Hepatocyte (in vitro differentiated cells): Measurements from ENCODE around the gene RABGAP1. TPM values are rescaled to one million over a fixed set of nuclear protein-coding genes. Genes with fewer than 3 reads are reported as not detected.

Experiments used
- DNase-seq: peaks from one replicate; pipeline ENCODE4 v3.0.0-alpha.2; 2016; ENCODE audit warnings: low spot score
- H2AFZ ChIP-seq: fragments of 200-600 bp; sonication (generic); 2 replicates; pipeline ENCODE4 v1.6.0; 2016; ENCODE audit warnings: antibody characterized with exemption, mild to moderate bottlenecking
- H3K27ac ChIP-seq: fragments of 200-600 bp; sonication (generic); 2 replicates; pipeline ENCODE4 v1.5.1; 2016; ENCODE audit warnings: mild to moderate bottlenecking
- H3K27me3 ChIP-seq: fragments of 200-600 bp; sonication (generic); 2 replicates; pipeline ENCODE4 v1.6.1; 2016
- H3K36me3 ChIP-seq: fragments of 200-600 bp; sonication (generic); replicated peaks from 2 replicates; pipeline ENCODE4 v1.5.1; 2016; ENCODE audit warnings: low read depth; ENCODE audit not compliant: insufficient read depth
- H3K4me1 ChIP-seq: fragments of 200-600 bp; sonication (generic); 2 replicates; pipeline ENCODE4 v1.5.1; 2016; ENCODE audit warnings: mild to moderate bottlenecking, moderate library complexity; ENCODE audit not compliant: insufficient read depth
- H3K4me2 ChIP-seq: fragments of 200-600 bp; sonication (generic); 2 replicates; pipeline ENCODE4 v1.6.0; 2016
- H3K4me3 ChIP-seq: fragments of 200-600 bp; sonication (generic); 2 replicates; pipeline ENCODE4 v1.5.1; 2016; ENCODE audit warnings: mild to moderate bottlenecking
- H3K79me2 ChIP-seq: fragments of 200-600 bp; sonication (generic); 2 replicates; pipeline ENCODE4 v1.6.0; 2017; ENCODE audit warnings: mild to moderate bottlenecking
- H3K9me2 ChIP-seq: fragments of 200-600 bp; sonication (generic); replicated peaks from 2 replicates; pipeline ENCODE4 v1.6.0; 2017; ENCODE audit warnings: mild to moderate bottlenecking; ENCODE audit not compliant: insufficient read depth
- H3K9me3 ChIP-seq: fragments of 200-600 bp; sonication (generic); 2 replicates; pipeline ENCODE4 v1.5.1; 2016; ENCODE audit warnings: low read depth, mild to moderate bottlenecking
- H4K20me1 ChIP-seq: fragments of 200-600 bp; sonication (generic); 2 replicates; pipeline ENCODE4 v1.6.0; 2016; ENCODE audit warnings: mild to moderate bottlenecking; ENCODE audit not compliant: insufficient read depth, poor library complexity, severe bottlenecking
- CTCF ChIP-seq: fragments of 200-600 bp; sonication (generic); IDR thresholded peaks from 2 replicates; pipeline ENCODE4 v1.5.1; 2016; ENCODE audit warnings: antibody characterized with exemption, mild to moderate bottlenecking; ENCODE audit not compliant: poor library complexity
- EZH2 ChIP-seq: fragments of 200-600 bp; sonication (generic); IDR thresholded peaks from 2 replicates; pipeline ENCODE4 v1.6.1; 2016; ENCODE audit warnings: antibody characterized with exemption, mild to moderate bottlenecking, borderline replicate concordance
- EZH2phosphoT487 ChIP-seq: fragments of 200-600 bp; sonication (generic); IDR thresholded peaks from one replicate; pipeline ENCODE4 v1.6.1; 2018; ENCODE audit warnings: antibody characterized with exemption, mild to moderate bottlenecking, low read depth, moderate library complexity; ENCODE audit not compliant: unreplicated experiment, severe bottlenecking
- WGBS: methylation state at CpG from one replicate; pipeline ENCODE4 v1.1.6; 2016; ENCODE audit warnings: low lambda C conversion rate; ENCODE audit errors: missing lambda C conversion rate; 5-methylcytosine and 5-hydroxymethylcytosine counted together
- polyA plus RNA-seq: library from polyadenylated mRNA; unstranded; fragments of >200 nt; fragmentation: Nextera tagmentation; extraction: Ambion mirVana; gene quantifications from 2 replicates; pipeline ENCODE4 v1.2.1, GENCODE V29; 2016
- total RNA-seq: library from RNA; depleted of rRNA; stranded (reverse); fragments of >200 nt; gene quantifications from 2 replicates; pipeline ENCODE4 v1.2.3, GENCODE V29; 2014

Gene RABGAP1
- total and polyA plus RNA-seq, 2 experiments from 2014 or later = 26.8 to 58.4 TPM

GRCh38 chr9:123109540-123110279 is 168.9 kb downstream of the RABGAP1 start:
- H3K4me3 ChIP-seq = no peak overlapping the region
- no peaks in the 10 kb centered on the region for H3K36me3 ChIP-seq
- DNase-seq = peak; percentile 73
- no peaks in the 10 kb centered on the region for H4K20me1 ChIP-seq
- no peaks in the 10 kb centered on the region for H3K27me3 ChIP-seq
- H3K9me3 ChIP-seq = no peaks in the 10 kb centered on the region
- no peak for TF ChIP-seq CTCF
- TF ChIP-seq EZH2phosphoT487 = no peak
- 93% methylated on average over 15 of the region's 15 CpGs for WGBS
- H3K27ac ChIP-seq = peak overlapping the region; percentile 84
- H3K79me2 ChIP-seq = no peaks in the 10 kb centered on the region
- peaks cover 10% of the 10 kb centered on the region for H3K4me1 ChIP-seq
- H2AFZ ChIP-seq = no peak overlapping the region
- H3K4me2 ChIP-seq = no peak overlapping the region
- no peaks in the 10 kb centered on the region for H3K9me2 ChIP-seq

- Histone ChIP-seq H4K20me1 (no peaks in the 10 kb centered on the region), H3K79me2 (no peaks in the 10 kb centered on the region), H3K36me3 (no peaks in the 10 kb centered on the region), H3K27me3 (no peaks in the 10 kb centered on the region), H3K27ac (peak overlapping the region; percentile 12), H2AFZ (no peak overlapping the region), H3K4me1 (peaks cover 10% of the 10 kb centered on the region), H3K9me3 (no peaks in the 10 kb centered on the region), H3K9me2 (no peaks in the 10 kb centered on the region), H3K4me2 (no peak overlapping the region), H3K4me3 (no peak overlapping the region)
- DNase-seq = no peak
- no peak for TF ChIP-seq CTCF
- 88% methylated on average over 8 of the region's 8 CpGs for WGBS
These were observed 170.7 kb downstream of the RABGAP1 start for GRCh38 chr9:123111427-123112014.

GRCh38 chr9:123112015-123112975 is 171.5 kb downstream of the RABGAP1 start:
- no peak for DNase-seq
- no peak overlapping the region for H3K4me3 ChIP-seq
- H2AFZ ChIP-seq = no peak overlapping the region
- H3K9me3 ChIP-seq = no peaks in the 10 kb centered on the region
- 88% methylated on average over 40 of the region's 43 CpGs for WGBS
- H3K36me3 ChIP-seq = no peaks in the 10 kb centered on the region
- H3K4me1 ChIP-seq = peaks cover 10% of the 10 kb centered on the region
- no peaks in the 10 kb centered on the region for H3K9me2 ChIP-seq
- H4K20me1 ChIP-seq = no peaks in the 10 kb centered on the region
- no peak overlapping the region for H3K4me2 ChIP-seq
- H3K27me3 ChIP-seq = no peaks in the 10 kb centered on the region
- H3K79me2 ChIP-seq = no peaks in the 10 kb centered on the region
- H3K27ac ChIP-seq = peak overlapping the region; percentile 12
- TF ChIP-seq EZH2 (no peak), CTCF (no peak), EZH2phosphoT487 (no peak)
